Erythroblast (primary cell): ENCODE measurements around the gene NUDT22.

ENCODE experiments used
- GATA1 ChIP-seq: IDR thresholded peaks from 2 replicates; pipeline ENCODE4 v1.6.1; 2011; ENCODE audit warnings: low read depth, mild to moderate bottlenecking, control low read depth, low read length, moderate library complexity
- POLR2A ChIP-seq: IDR thresholded peaks from 2 replicates; pipeline ENCODE4 v1.6.1; 2011; ENCODE audit warnings: mild to moderate bottlenecking, low read length

DNA sequence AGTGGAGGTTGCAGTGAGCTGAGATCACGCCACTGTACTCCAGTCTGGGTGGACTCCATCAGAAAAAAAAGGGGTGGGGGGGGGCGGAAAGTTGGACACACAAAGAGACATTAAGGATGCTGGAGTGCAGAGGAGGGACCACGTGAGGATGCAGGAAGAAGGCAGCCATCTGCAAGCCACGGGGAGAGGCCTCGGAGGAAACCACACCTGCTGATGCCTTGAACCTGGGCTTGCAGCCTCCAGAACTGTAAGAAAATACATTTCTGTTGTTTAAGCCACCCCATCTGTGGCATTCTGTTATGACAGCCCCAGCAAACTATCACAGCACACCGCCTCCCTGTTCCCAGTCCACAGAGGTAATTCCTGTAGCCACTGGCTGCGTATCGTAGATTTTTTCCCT is 49.3 kb upstream of the NUDT22 start:
- TF ChIP-seq POLR2A = no peak
- TF ChIP-seq GATA1 = no peak
